Thyroid gland (tissue), 4 donors: ENCODE measurements around the gene PLBD2. TPM values are rescaled to one million over a fixed set of nuclear protein-coding genes. Genes with fewer than 3 reads are reported as not detected.
A peak's percentile ranks its signal among the peaks of the same experiment; 100 is the strongest.

Experiments
- DNase-seq, 2 donors: peaks; one replicate each; pipeline ENCODE4 v3.0.0-alpha.2; 2019
- H3K27ac ChIP-seq, 3 donors: fragments of 200-600 bp; sonication (generic); 1 replicate in 2 of 3; 2 replicates in 1 of 3; pipeline ENCODE4 v1.5.1; 2016 to 2019; ENCODE audit warnings: mild to moderate bottlenecking in 1 of 3, moderate library complexity in 1 of 3
- H3K27me3 ChIP-seq: fragments of 200-600 bp; sonication (generic); one replicate; pipeline ENCODE4 v1.5.1; 2019
- H3K36me3 ChIP-seq, 2 donors: fragments of 200-600 bp; sonication (generic); one replicate each; pipeline ENCODE4 v1.5.1; 2016 to 2019
- H3K4me1 ChIP-seq, 2 donors: fragments of 200-600 bp; sonication (generic); one replicate each; pipeline ENCODE4 v1.5.1; 2017 to 2019
- H3K4me3 ChIP-seq, 3 donors: fragments of 200-600 bp; sonication (generic); replicated peaks in 1 of 3; 1 replicate in 2 of 3; 2 replicates in 1 of 3; pipeline ENCODE4 v1.5.1; 2016; ENCODE audit warnings: mild to moderate bottlenecking in 1 of 3
- H3K9me3 ChIP-seq: fragments of 200-600 bp; sonication (generic); one replicate; pipeline ENCODE4 v1.5.1; 2017
- POLR2A ChIP-seq, 2 donors: fragments of 450-650 bp; IDR thresholded peaks; one replicate each; pipeline ENCODE4 v1.6.1; 2017; ENCODE audit warnings: antibody characterized with exemption in 2 of 2, mild to moderate bottlenecking in 2 of 2, moderate library complexity in 1 of 2
- WGBS, 2 donors: methylation state at CpG; one replicate each; pipeline ENCODE4 v1.1.5; 2017; 5-methylcytosine and 5-hydroxymethylcytosine counted together
- intact Hi-C: fragments of 100-400 bp; cut with DNase I; formaldehyde crosslinking; loops from one replicate; pipeline ENCODE4 v1.15.1; 2023
- total RNA-seq, 4 donors: library from RNA; depleted of rRNA; stranded (reverse); fragments of >200 nt; gene quantifications; one replicate each; pipeline ENCODE4 v1.2.3, GENCODE V29; 2016
- TF ChIP-seq, protein P1 (sequence below), 6 experiments: fragments of 200-600 bp in 3 of 6; fragments of 450-650 bp in 3 of 6; sonication (generic) in 3 of 6; IDR thresholded peaks; one replicate each; pipeline ENCODE4 v1.5.1; 2016 to 2019; ENCODE audit warnings: antibody characterized with exemption in 6 of 6, mild to moderate bottlenecking in 2 of 6, inconsistent platforms in 1 of 6, moderate library complexity in 1 of 6

PLBD2 gene
- total RNA-seq, 4 donors from 2014 or later, result 21.0 to 51.5 (median 44.3) TPM

DNA sequence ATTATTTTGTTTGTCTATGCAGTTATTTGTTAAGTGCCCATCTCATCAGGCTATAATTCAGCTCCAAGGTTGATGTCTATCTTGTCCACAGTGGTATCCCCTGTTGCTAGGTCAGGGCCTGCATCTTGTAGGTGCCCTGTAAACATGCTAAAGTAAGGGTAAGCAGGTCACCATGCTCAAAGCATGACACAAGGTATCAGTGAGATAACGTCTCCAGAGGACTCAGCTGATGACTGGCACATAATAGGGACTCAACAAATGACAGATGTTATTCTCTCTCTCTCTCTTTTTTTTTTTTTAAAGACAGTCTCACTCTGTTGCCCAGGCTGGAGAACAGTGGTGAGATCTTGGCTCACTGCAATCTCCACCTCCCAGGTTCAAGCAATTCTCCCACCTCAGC, 66.1 kb downstream of the PLBD2 start:
- DNase-seq, result no peak
- no peaks in the 10 kb centered on the region for H3K36me3 ChIP-seq
- intact Hi-C loops, result loop anchor here (10.0 kb wide), 2 partner anchors 70 to 230 kb away; partner anchors contain the start of gene PLBD2
- TF ChIP-seq, protein P1, sequence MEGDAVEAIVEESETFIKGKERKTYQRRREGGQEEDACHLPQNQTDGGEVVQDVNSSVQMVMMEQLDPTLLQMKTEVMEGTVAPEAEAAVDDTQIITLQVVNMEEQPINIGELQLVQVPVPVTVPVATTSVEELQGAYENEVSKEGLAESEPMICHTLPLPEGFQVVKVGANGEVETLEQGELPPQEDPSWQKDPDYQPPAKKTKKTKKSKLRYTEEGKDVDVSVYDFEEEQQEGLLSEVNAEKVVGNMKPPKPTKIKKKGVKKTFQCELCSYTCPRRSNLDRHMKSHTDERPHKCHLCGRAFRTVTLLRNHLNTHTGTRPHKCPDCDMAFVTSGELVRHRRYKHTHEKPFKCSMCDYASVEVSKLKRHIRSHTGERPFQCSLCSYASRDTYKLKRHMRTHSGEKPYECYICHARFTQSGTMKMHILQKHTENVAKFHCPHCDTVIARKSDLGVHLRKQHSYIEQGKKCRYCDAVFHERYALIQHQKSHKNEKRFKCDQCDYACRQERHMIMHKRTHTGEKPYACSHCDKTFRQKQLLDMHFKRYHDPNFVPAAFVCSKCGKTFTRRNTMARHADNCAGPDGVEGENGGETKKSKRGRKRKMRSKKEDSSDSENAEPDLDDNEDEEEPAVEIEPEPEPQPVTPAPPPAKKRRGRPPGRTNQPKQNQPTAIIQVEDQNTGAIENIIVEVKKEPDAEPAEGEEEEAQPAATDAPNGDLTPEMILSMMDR (IDR thresholded peaks at IDR 0.05), result no peak
- TF ChIP-seq POLR2A (IDR thresholded peaks at IDR 0.05), result no peak
- no peaks in the 10 kb centered on the region for H3K9me3 ChIP-seq
- no peaks in the 10 kb centered on the region for H3K27me3 ChIP-seq
- no peak overlapping the region for H3K27ac ChIP-seq
- no peak overlapping the region for H3K4me3 ChIP-seq
- peaks cover 25 to 29% of the 10 kb centered on the region in 2 donors for H3K4me1 ChIP-seq
- 87 to 97% methylated on average over 1 of the region's 1 CpG for WGBS, 2 donors

- Histone ChIP-seq H3K4me3 (no peak overlapping the region), H3K4me1 (peaks cover 25 to 29% of the 10 kb centered on the region in 2 donors), H3K9me3 (no peaks in the 10 kb centered on the region), H3K27ac (no peak overlapping the region), H3K27me3 (no peaks in the 10 kb centered on the region), H3K36me3 (no peaks in the 10 kb centered on the region)
- intact Hi-C loops, result loop anchor here (10.0 kb wide), 2 partner anchors 70 to 230 kb away; partner anchors contain the start of gene PLBD2
- no peak for TF ChIP-seq POLR2A (IDR thresholded peaks at IDR 0.05)
- TF ChIP-seq, protein P1 (IDR thresholded peaks at IDR 0.05), result peak; percentile 47 to 81 (median 64)
- DNase-seq, result peak; percentile 39 to 56
- WGBS, 2 donors, result 66 to 69% methylated on average over 20 of the region's 20 CpGs
These were observed 66.8 kb downstream of the PLBD2 start for GRCh38 chr12:113424915-113425823.

GRCh38 chr12:113425960-113426453, 67.6 kb downstream of the PLBD2 start:
- intact Hi-C loops, result loop anchor here (10.0 kb wide), 2 partner anchors 71 to 231 kb away; partner anchors contain the start of gene PLBD2
- 53 to 58% methylated on average over 11 of the region's 11 CpGs for WGBS, 2 donors

GRCh38 chr12:113427882-113428281, 69.5 kb downstream of the PLBD2 start:
- WGBS, 2 donors, result 31 to 36% methylated on average over 9 of the region's 9 CpGs
- peak; percentile 84 to 96 for DNase-seq
- peak overlapping the region; percentile 41 to 56 (median 53) for H3K27ac ChIP-seq
- H3K9me3 ChIP-seq, result no peaks in the 10 kb centered on the region
- no peaks in the 10 kb centered on the region for H3K27me3 ChIP-seq
- TF ChIP-seq, protein P1 (IDR thresholded peaks at IDR 0.05), result no peak
- TF ChIP-seq POLR2A (IDR thresholded peaks at IDR 0.05), result no peak
- H3K4me1 ChIP-seq, result peaks cover 28 to 36% of the 10 kb centered on the region in 2 donors
- H3K36me3 ChIP-seq, result no peaks in the 10 kb centered on the region
- no peak overlapping the region for H3K4me3 ChIP-seq
- intact Hi-C loops, result loop anchor here (10.0 kb wide), 2 partner anchors 73 to 233 kb away; partner anchors contain the start of gene PLBD2

More at GRCh38 chr12:113425960-113426453, 67.6 kb downstream of the PLBD2 start:
- Histone ChIP-seq H3K4me1 (peaks cover 25 to 29% of the 10 kb centered on the region in 2 donors), H3K36me3 (no peaks in the 10 kb centered on the region), H3K27ac (no peak overlapping the region), H3K4me3 (no peak overlapping the region), H3K9me3 (no peaks in the 10 kb centered on the region), H3K27me3 (no peaks in the 10 kb centered on the region)
- no peak for TF ChIP-seq POLR2A (IDR thresholded peaks at IDR 0.05)
- TF ChIP-seq, protein P1 (IDR thresholded peaks at IDR 0.05), result no peak
- DNase-seq, result no peak
